Vagina (tissue), 2 donors: ENCODE data around the gene TH.

Experiments used
- POLR2A ChIP-seq, 2 donors: fragments of 450-650 bp; IDR thresholded peaks; one replicate each; pipeline ENCODE4 v1.6.1; 2017; ENCODE audit warnings: antibody characterized with exemption in 2 of 2, mild to moderate bottlenecking in 2 of 2, moderate library complexity in 2 of 2
- POLR2AphosphoS5 ChIP-seq, 2 donors: sonication (generic); formaldehyde crosslinking; IDR thresholded peaks; one replicate each; pipeline ENCODE4 v1.9.0; 2017; ENCODE audit warnings: antibody characterized with exemption in 2 of 2, mild to moderate bottlenecking in 2 of 2, low read depth in 1 of 2; ENCODE audit not compliant: insufficient read depth in 1 of 2
- TF ChIP-seq, protein P1 (sequence below), 3 experiments: fragments of 450-650 bp in 2 of 3; fragments of 200-600 bp in 1 of 3; sonication (generic) in 1 of 3; IDR thresholded peaks; one replicate each; pipeline ENCODE4 v1.5.1; 2017 to 2019; ENCODE audit warnings: antibody characterized with exemption in 3 of 3, mild to moderate bottlenecking in 2 of 3, moderate library complexity in 2 of 3

- TF ChIP-seq, protein P1, sequence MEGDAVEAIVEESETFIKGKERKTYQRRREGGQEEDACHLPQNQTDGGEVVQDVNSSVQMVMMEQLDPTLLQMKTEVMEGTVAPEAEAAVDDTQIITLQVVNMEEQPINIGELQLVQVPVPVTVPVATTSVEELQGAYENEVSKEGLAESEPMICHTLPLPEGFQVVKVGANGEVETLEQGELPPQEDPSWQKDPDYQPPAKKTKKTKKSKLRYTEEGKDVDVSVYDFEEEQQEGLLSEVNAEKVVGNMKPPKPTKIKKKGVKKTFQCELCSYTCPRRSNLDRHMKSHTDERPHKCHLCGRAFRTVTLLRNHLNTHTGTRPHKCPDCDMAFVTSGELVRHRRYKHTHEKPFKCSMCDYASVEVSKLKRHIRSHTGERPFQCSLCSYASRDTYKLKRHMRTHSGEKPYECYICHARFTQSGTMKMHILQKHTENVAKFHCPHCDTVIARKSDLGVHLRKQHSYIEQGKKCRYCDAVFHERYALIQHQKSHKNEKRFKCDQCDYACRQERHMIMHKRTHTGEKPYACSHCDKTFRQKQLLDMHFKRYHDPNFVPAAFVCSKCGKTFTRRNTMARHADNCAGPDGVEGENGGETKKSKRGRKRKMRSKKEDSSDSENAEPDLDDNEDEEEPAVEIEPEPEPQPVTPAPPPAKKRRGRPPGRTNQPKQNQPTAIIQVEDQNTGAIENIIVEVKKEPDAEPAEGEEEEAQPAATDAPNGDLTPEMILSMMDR (IDR thresholded peaks at IDR 0.05), result no peak
- TF ChIP-seq POLR2A (IDR thresholded peaks at IDR 0.05) (no peak), POLR2AphosphoS5 (IDR thresholded peaks at IDR 0.05; ENCODE audit: insufficient read depth in 1 of 2, low read depth in 1 of 2) (no peak)
These were observed 34.5 kb upstream of the TH start for GRCh38 chr11:2205981-2206690.
